ENCODE data around the gene GCHFR. TPM values are rescaled to one million over a fixed set of nuclear protein-coding genes. Genes with fewer than 3 reads are reported as not detected.
A peak's percentile ranks its signal among the peaks of the same experiment; 100 is the strongest.

The GCHFR gene
- total and polyA plus RNA-seq, 2 donors, result 33.7 to 57.0 TPM

DNA sequence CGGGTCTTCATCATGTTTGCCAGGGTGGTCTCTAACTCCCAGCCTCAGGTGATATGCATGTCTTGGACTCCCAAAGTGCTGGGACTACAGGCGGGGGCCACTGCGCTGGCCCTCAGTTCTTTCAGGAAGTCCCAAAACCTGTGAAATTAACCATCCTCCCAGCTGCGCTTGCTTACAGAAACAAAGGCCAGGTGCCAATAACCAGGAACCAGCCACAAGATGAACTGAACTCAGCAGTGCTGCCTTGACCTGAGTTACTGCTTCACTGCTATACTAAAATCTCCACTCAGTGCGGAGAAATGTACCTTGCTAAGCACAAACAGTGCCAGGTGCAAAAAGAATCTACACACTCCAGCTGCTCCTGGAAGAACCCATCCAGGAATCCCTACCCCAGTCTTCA, 3.9 kb upstream of the GCHFR start:
- H3K27ac ChIP-seq (ENCODE audit: low read depth in 1 of 2, low read length in 1 of 2), result peak overlapping the region; percentile 2 to 19
- DNase-seq (ENCODE audit: low read depth in 6 of 9, low spot score in 9 of 9), result peak in 1 of 9 donors; percentile 45
- no peak overlapping the region for H3K4me3 ChIP-seq (ENCODE audit: low read length in 2 of 2)
- H3K9me3 ChIP-seq (ENCODE audit: control insufficient read depth in 2 of 2, insufficient read depth in 1 of 2, low read length in 1 of 2), result no peaks in the 10 kb centered on the region
- WGBS, result 62% methylated on average over 5 of the region's 5 CpGs
- H3K4me1 ChIP-seq (ENCODE audit: control insufficient read depth in 2 of 2, insufficient read depth in 2 of 2, low read length in 2 of 2), result peaks cover 21 to 44% of the 10 kb centered on the region in 2 donors
- H3K36me3 ChIP-seq (ENCODE audit: control insufficient read depth in 2 of 2, insufficient read depth in 2 of 2, low read length in 1 of 2), result no peaks in the 10 kb centered on the region
- no peaks in the 10 kb centered on the region for H3K27me3 ChIP-seq (ENCODE audit: control insufficient read depth in 2 of 2, insufficient read depth in 1 of 2, low read length in 1 of 2)

DNA sequence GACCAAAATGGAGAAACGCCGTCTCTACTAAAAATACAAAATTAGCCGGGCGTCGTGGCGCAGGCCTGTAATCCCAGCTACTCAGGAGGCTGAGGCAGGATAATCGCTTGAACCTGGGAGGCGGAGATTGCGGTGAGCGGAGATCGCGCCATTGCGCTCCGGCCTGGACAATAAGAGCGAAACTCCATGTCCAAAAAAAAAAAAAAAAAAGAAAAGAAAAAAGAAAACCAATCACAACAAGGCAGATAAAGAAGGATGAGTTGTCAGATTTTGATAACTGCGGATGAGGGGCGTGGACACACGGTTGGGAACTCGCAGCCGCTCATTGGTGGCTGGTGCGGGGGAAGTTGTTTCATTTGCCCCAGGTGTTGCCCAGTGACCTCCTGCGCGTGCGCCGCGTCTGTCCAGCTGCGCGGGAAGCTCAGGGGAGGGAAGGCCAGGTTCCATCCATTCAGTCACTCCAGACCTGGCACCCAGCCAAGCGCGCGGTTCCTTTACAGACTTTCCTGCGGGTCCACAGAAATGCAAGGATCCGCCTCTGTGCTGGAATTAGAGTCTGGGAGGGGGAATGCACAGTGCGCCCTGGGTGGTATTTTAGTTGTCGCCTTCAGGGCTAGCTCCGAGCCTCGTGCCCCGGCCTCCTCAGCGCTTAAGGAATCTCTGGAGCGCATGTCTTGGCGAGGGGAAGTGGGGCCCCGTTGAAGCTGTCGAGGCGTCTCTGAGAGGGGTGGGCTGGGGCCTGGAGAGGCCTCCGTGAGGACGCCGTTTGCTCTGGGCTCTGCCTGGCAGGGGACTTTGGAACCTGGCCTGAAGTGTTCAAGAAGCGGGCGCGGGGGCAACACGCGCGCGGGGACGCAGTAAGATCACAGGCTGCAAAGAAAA, 708 bp upstream of the GCHFR start:
- H3K27me3 ChIP-seq (ENCODE audit: control insufficient read depth in 2 of 2, insufficient read depth in 1 of 2, low read length in 1 of 2), result no peaks in the 10 kb centered on the region
- DNase-seq (ENCODE audit: low read depth in 6 of 9, low spot score in 9 of 9), result peak in 2 of 9 donors; percentile 27 to 32
- H3K4me1 ChIP-seq (ENCODE audit: control insufficient read depth in 2 of 2, insufficient read depth in 2 of 2, low read length in 2 of 2), result peaks cover 21 to 48% of the 10 kb centered on the region in 2 donors
- peaks cover 15 to 16% of the 10 kb centered on the region in 2 donors for H3K36me3 ChIP-seq (ENCODE audit: control insufficient read depth in 2 of 2, insufficient read depth in 2 of 2, low read length in 1 of 2)
- 33% methylated on average over 55 of the region's 55 CpGs for WGBS
- H3K9me3 ChIP-seq (ENCODE audit: control insufficient read depth in 2 of 2, insufficient read depth in 1 of 2, low read length in 1 of 2), result no peaks in the 10 kb centered on the region
- peak overlapping the region; percentile 65 to 70 for H3K4me3 ChIP-seq (ENCODE audit: low read length in 2 of 2)
- peak overlapping the region; percentile 44 to 81 for H3K27ac ChIP-seq (ENCODE audit: low read depth in 1 of 2, low read length in 1 of 2)

DNA sequence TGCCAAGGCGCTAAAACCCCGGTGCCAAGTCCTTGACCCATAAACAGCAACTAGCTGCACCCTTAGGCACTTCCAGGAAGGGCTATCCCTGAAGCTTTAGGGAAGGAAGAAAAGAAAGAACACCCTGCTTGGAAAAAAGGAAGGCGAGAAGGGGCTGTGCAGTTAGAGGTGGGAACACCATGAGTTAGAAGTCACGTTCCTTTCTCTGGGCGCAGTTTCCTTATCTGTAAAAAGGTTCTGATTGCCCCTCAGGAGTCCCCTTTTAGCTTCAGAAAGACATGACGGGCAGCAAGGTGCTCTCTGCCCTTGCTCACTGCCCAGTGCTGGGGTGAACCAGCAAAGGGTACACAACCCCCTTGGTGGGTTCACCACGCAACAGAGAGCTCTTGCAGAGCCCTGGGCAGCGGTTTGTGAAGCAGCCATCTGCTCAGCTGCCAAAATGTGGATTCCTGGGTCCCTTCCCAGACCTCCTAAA, 798 bp downstream of the GCHFR start:
- no peaks in the 10 kb centered on the region for H3K27me3 ChIP-seq (ENCODE audit: control insufficient read depth in 2 of 2, insufficient read depth in 1 of 2, low read length in 1 of 2)
- H3K4me1 ChIP-seq (ENCODE audit: control insufficient read depth in 2 of 2, insufficient read depth in 2 of 2, low read length in 2 of 2), result peaks cover 33 to 62% of the 10 kb centered on the region in 2 donors
- peaks cover 16 to 19% of the 10 kb centered on the region in 2 donors for H3K36me3 ChIP-seq (ENCODE audit: control insufficient read depth in 2 of 2, insufficient read depth in 2 of 2, low read length in 1 of 2)
- H3K4me3 ChIP-seq (ENCODE audit: low read length in 2 of 2), result peak overlapping the region; percentile 65 to 70
- 59% methylated on average over 8 of the region's 8 CpGs for WGBS
- peak overlapping the region; percentile 81 to 88 for H3K27ac ChIP-seq (ENCODE audit: low read depth in 1 of 2, low read length in 1 of 2)
- H3K9me3 ChIP-seq (ENCODE audit: control insufficient read depth in 2 of 2, insufficient read depth in 1 of 2, low read length in 1 of 2), result no peaks in the 10 kb centered on the region
- DNase-seq (ENCODE audit: low read depth in 6 of 9, low spot score in 9 of 9), result peak in 2 of 9 donors; percentile 26 to 31

DNA sequence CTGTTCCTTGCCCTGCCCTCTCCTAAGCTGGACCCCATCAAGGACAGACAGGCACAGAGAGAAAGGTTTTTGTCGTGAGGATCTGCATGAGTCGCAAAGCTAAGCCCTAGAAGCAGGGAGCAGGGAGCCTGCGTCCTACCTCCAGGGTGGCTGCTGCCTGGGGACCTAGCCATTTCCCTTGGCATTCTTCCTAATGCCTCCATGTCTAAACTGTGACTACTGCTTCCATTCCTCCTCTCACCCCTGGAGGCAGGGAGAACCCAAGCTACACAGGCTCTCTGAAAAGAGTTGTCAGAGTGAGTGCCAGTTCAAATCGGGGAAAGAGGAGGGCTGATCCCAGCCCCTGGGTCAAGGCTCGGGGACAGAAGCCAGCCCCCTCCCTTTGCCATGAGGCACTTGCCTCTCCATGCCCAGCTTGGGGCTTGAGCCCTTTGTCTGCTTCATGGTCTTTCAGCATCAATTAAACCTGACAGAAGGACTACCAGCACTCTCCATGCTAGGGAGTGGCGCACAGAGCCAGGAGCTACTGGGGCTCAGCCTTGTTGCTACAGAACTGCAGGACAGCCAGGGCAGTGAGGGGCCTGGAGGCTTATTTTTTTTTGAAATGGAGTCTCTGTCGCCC, 2.4 kb downstream of the GCHFR start:
- Histone ChIP-seq H3K27ac (ENCODE audit: low read depth in 1 of 2, low read length in 1 of 2) (no peak overlapping the region), H3K4me1 (ENCODE audit: control insufficient read depth in 2 of 2, insufficient read depth in 2 of 2, low read length in 2 of 2) (peaks cover 31 to 69% of the 10 kb centered on the region in 2 donors), H3K4me3 (ENCODE audit: low read length in 2 of 2) (no peak overlapping the region), H3K9me3 (ENCODE audit: control insufficient read depth in 2 of 2, insufficient read depth in 1 of 2, low read length in 1 of 2) (no peaks in the 10 kb centered on the region), H3K27me3 (ENCODE audit: control insufficient read depth in 2 of 2, insufficient read depth in 1 of 2, low read length in 1 of 2) (no peaks in the 10 kb centered on the region), H3K36me3 (ENCODE audit: control insufficient read depth in 2 of 2, insufficient read depth in 2 of 2, low read length in 1 of 2) (peaks cover 16 to 19% of the 10 kb centered on the region in 2 donors)
- DNase-seq (ENCODE audit: low read depth in 6 of 9, low spot score in 9 of 9), result no peak
- 95% methylated on average over 7 of the region's 7 CpGs for WGBS

GRCh38 chr15:40766906-40767837, 3.3 kb downstream of the GCHFR start:
- no peak overlapping the region for H3K4me3 ChIP-seq (ENCODE audit: low read length in 2 of 2)
- H3K9me3 ChIP-seq (ENCODE audit: control insufficient read depth in 2 of 2, insufficient read depth in 1 of 2, low read length in 1 of 2), result no peaks in the 10 kb centered on the region
- H3K27ac ChIP-seq (ENCODE audit: low read depth in 1 of 2, low read length in 1 of 2), result no peak overlapping the region
- no peaks in the 10 kb centered on the region for H3K27me3 ChIP-seq (ENCODE audit: control insufficient read depth in 2 of 2, insufficient read depth in 1 of 2, low read length in 1 of 2)
- 98% methylated on average over 32 of the region's 32 CpGs for WGBS
- H3K36me3 ChIP-seq (ENCODE audit: control insufficient read depth in 2 of 2, insufficient read depth in 2 of 2, low read length in 1 of 2), result peaks cover 17 to 27% of the 10 kb centered on the region in 2 donors
- peaks cover 31 to 73% of the 10 kb centered on the region in 2 donors for H3K4me1 ChIP-seq (ENCODE audit: control insufficient read depth in 2 of 2, insufficient read depth in 2 of 2, low read length in 2 of 2)
- no peak for DNase-seq (ENCODE audit: low read depth in 6 of 9, low spot score in 9 of 9)

DNA sequence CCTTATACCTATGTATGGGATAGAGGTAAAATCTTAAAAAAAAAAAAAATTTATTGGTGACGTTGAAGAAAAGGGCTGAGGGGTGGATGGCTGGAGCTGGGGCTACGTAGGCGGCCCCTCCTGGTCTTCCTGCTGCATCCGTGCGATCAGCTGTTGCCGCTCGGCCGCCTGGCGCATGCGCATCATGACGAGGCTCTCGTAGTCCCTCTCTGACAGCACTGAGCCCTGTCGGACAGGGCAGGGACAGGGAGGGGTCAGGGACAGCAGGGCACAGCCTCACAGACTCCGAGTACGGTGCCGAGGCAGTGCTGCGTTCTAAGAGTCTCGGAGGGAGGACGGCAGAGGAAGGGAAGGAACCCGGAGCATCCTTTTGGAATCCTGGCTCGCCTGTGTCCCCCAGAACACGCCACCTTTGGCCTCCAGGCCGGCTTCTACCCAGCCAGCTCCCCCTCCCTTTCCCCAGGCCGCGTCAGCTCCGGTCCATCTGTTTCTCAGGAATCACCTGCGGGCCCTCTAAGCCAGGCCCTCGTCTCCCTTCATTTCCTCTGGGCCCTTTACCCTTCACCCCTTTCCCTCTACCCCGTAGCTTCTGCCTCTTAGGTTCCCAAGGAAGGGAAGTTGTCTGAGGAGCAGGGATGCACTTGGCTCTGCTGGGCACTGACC, 4.1 kb downstream of the GCHFR start:
- H3K4me1 ChIP-seq (ENCODE audit: control insufficient read depth in 2 of 2, insufficient read depth in 2 of 2, low read length in 2 of 2), result peaks cover 31 to 68% of the 10 kb centered on the region in 2 donors
- H3K4me3 ChIP-seq (ENCODE audit: low read length in 2 of 2), result no peak overlapping the region
- no peak for DNase-seq (ENCODE audit: low read depth in 6 of 9, low spot score in 9 of 9)
- H3K36me3 ChIP-seq (ENCODE audit: control insufficient read depth in 2 of 2, insufficient read depth in 2 of 2, low read length in 1 of 2), result peaks cover 23 to 29% of the 10 kb centered on the region in 2 donors
- H3K9me3 ChIP-seq (ENCODE audit: control insufficient read depth in 2 of 2, insufficient read depth in 1 of 2, low read length in 1 of 2), result no peaks in the 10 kb centered on the region
- H3K27ac ChIP-seq (ENCODE audit: low read depth in 1 of 2, low read length in 1 of 2), result no peak overlapping the region
- WGBS, result 96% methylated on average over 29 of the region's 29 CpGs
- H3K27me3 ChIP-seq (ENCODE audit: control insufficient read depth in 2 of 2, insufficient read depth in 1 of 2, low read length in 1 of 2), result no peaks in the 10 kb centered on the region

DNA sequence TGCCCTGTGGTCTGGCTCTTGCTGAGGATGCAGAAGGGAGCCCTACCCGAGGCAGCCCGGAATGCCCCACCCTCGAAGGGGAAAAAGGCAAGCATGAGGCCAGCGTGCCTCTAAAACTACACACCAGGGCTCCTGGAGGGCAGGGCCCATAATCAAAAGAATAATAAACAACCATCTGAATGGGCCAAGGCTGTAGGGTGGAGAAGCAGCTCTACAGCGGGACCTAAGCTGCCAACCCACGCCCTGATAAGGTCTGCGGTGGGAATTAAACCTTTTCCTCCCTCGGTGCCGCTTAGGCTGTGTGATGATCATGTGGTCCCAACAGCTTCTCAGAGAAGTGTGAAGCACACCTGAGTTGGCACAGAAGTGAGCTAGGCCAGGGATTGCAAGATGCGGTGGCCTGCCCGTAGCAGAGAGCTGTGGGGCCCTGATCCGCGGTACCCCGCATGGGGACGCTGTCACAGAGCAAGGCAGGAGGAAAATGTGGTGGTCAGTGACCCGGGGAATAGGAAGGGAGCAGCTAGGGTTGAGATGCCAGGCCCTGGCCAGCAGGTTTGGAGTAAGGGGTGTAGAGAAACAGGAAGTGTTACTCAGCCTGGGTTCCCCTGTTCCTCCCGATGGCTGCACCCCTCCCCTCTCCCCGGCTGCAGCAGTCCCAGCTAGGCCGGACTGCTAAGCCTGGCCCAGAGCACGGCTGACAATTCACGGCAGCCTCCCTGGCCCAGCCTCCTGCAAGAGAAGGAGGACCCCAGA, 4.8 kb downstream of the GCHFR start:
- 54% methylated on average over 21 of the region's 21 CpGs for WGBS
- peaks cover 26 to 61% of the 10 kb centered on the region in 2 donors for H3K4me1 ChIP-seq (ENCODE audit: control insufficient read depth in 2 of 2, insufficient read depth in 2 of 2, low read length in 2 of 2)
- no peaks in the 10 kb centered on the region for H3K27me3 ChIP-seq (ENCODE audit: control insufficient read depth in 2 of 2, insufficient read depth in 1 of 2, low read length in 1 of 2)
- H3K9me3 ChIP-seq (ENCODE audit: control insufficient read depth in 2 of 2, insufficient read depth in 1 of 2, low read length in 1 of 2), result no peaks in the 10 kb centered on the region
- H3K4me3 ChIP-seq (ENCODE audit: low read length in 2 of 2), result peak overlapping the region in 1 of 2 donors; percentile 12
- peaks cover 29 to 37% of the 10 kb centered on the region in 2 donors for H3K36me3 ChIP-seq (ENCODE audit: control insufficient read depth in 2 of 2, insufficient read depth in 2 of 2, low read length in 1 of 2)
- DNase-seq (ENCODE audit: low read depth in 6 of 9, low spot score in 9 of 9), result peak in 2 of 9 donors; percentile 18 to 20
- peak overlapping the region; percentile 68 to 82 for H3K27ac ChIP-seq (ENCODE audit: low read depth in 1 of 2, low read length in 1 of 2)
